K562 (cell line): Measurements from ENCODE around the gene ZDHHC24. TPM values are rescaled to one million over a fixed set of nuclear protein-coding genes. Genes with fewer than 3 reads are reported as not detected.

ENCODE experiments used
- ARID4B ChIP-seq: sonication (generic); formaldehyde crosslinking; IDR thresholded peaks from 2 replicates; pipeline ENCODE4 v1.8.0; 2022; ENCODE audit warnings: mild to moderate bottlenecking, missing genetic modification reagents
- GABPB1 ChIP-seq: sonication (generic); formaldehyde crosslinking; IDR thresholded peaks from 2 replicates; pipeline ENCODE4 v1.8.0; 2022; ENCODE audit warnings: mild to moderate bottlenecking, missing genetic modification reagents
- MGA ChIP-seq: fragments of 450-650 bp; IDR thresholded peaks from 2 replicates; pipeline ENCODE4 v1.6.1; 2016; ENCODE audit warnings: mild to moderate bottlenecking, moderate library complexity
- NCOA4 ChIP-seq: fragments of 450-650 bp; IDR thresholded peaks from 2 replicates; pipeline ENCODE4 v1.6.1; 2018; ENCODE audit warnings: mild to moderate bottlenecking; ENCODE audit not compliant: partially characterized antibody
- PTTG1 ChIP-seq: fragments of 450-650 bp; IDR thresholded peaks from 2 replicates; pipeline ENCODE4 v1.6.1; 2016; ENCODE audit warnings: low read depth, mild to moderate bottlenecking, missing genetic modification characterization, missing compliant biosample characterization
- RB1 ChIP-seq: fragments of 450-650 bp; IDR thresholded peaks from 2 replicates; pipeline ENCODE4 v1.6.1; 2017; ENCODE audit warnings: low read depth, mild to moderate bottlenecking
- ZNF12 ChIP-seq: sonication (generic); formaldehyde crosslinking; IDR thresholded peaks from 2 replicates; pipeline ENCODE4 v1.4.0; 2020; ENCODE audit warnings: mild to moderate bottlenecking, missing genetic modification reagents
- ZNF197 ChIP-seq: fragments of 200-800 bp; sonication (Bioruptor generic); IDR thresholded peaks from 2 replicates; pipeline ENCODE4 v1.6.1; 2016; ENCODE audit warnings: low read depth, missing genetic modification characterization, missing compliant biosample characterization
- ZNF655 ChIP-seq: fragments of 250-450 bp; sonication (Bioruptor Pico); IDR thresholded peaks from 2 replicates; pipeline ENCODE4 v1.5.0; 2021
- polyA plus RNA-seq, 8 experiments: library from polyadenylated mRNA; depleted of rRNA in 4 of 8; stranded (reverse) in 5 of 8; unstranded in 3 of 8; fragments of >200 nt; fragmentation: Nextera tagmentation in 2 of 8; fragmentation: Illumina TruSeq in 1 of 8; extraction: Ambion mirVana in 2 of 8; extraction: Trizol in 1 of 8; gene quantifications; 2 replicates each; pipeline versions ENCODE4 v1.2.1 to v1.2.3, GENCODE V29; 2011 to 2014; ENCODE audit warnings: inconsistent platforms in 1 of 8, missing spikeins in 1 of 8
- total RNA-seq, 7 experiments: library from RNA; depleted of rRNA in 6 of 7; stranded (reverse); fragments of >200 nt in 6 of 7; fragmentation: Illumina TruSeq in 2 of 7; extraction: Trizol in 2 of 7; gene quantifications; 2 replicates each; pipeline versions ENCODE4 v1.2.1 to v1.2.3, GENCODE V29; 2011 to 2021; ENCODE audit warnings: low replicate concordance in 1 of 7

ZDHHC24 gene
- total and polyA plus RNA-seq, 9 of the 15 experiments (the other 6 are each of a cell fraction or from before 2014, with no cell fraction given): 0.45 to 11.2 (median 2.7) TPM

- no peak for TF ChIP-seq ZNF197 (CRISPR knock-in tag)
- TF ChIP-seq PTTG1: no peak
- TF ChIP-seq GABPB1: peak; percentile 63; the same call in 1 of the 2 replicates
- peak; percentile 99 for TF ChIP-seq MGA
- TF ChIP-seq ZNF12: 0 out of 2 replicates have a peak, but pooled peaks have one; percentile 21
- no peak for TF ChIP-seq NCOA4
- TF ChIP-seq ZNF655 (CRISPR knock-in tag): no peak
- TF ChIP-seq ARID4B: peak; percentile 47; the same call in 1 of the 2 replicates
- peak; percentile 70; the same call in 1 of the 2 replicates for TF ChIP-seq RB1
Measured at GRCh38 chr11:66568124-66568916, 22.5 kb upstream of the ZDHHC24 start, which contains the start of gene CTSF (continued).
